WTC11 (cell line): ENCODE results near the gene STK32C. TPM values are rescaled to one million over a fixed set of nuclear protein-coding genes. Genes with fewer than 3 reads are reported as not detected.

Experiments
- ATAC-seq: fragments of 200-7000 bp; cut with Tn5 transposase; 2 replicates; pipeline ENCODE4 v1.10.0; 2021; ENCODE audit warnings: mild to moderate bottlenecking, moderate library complexity
- CTCF ChIA-PET: fragments of 300-600 bp; sonication (Branson Sonifier 250); formaldehyde crosslinking; loops from one replicate; lab custom pipeline; 2021; ENCODE audit warnings: antibody characterized with exemption; lab: Charles Lee
- POLR2A ChIA-PET: fragments of 350-600 bp; sonication (Branson Sonifier 250); formaldehyde crosslinking; loops from one replicate; lab custom pipeline; 2021; ENCODE audit warnings: antibody characterized with exemption; lab: Charles Lee
- DNase-seq: peaks from one replicate; pipeline ENCODE4 v3.0.0; 2021; ENCODE audit warnings: low spot score
- H3K27ac Mint-ChIP-seq: 2 replicates; pipeline ENCODE4 v1.8.0; 2021; ENCODE audit warnings: mixed read lengths
- H3K27me3 Mint-ChIP-seq: 2 replicates; pipeline ENCODE4 v1.8.0; 2021; ENCODE audit warnings: low read depth, mild to moderate bottlenecking, moderate library complexity, mixed read lengths
- H3K36me3 Mint-ChIP-seq: 2 replicates; pipeline ENCODE4 v1.8.0; 2021; ENCODE audit warnings: mixed read lengths
- H3K4me1 Mint-ChIP-seq: 2 replicates; pipeline ENCODE4 v1.8.0; 2022; ENCODE audit warnings: mixed read lengths
- H3K4me3 Mint-ChIP-seq: 2 replicates; pipeline ENCODE4 v1.8.0; 2021; ENCODE audit warnings: mild to moderate bottlenecking, moderate library complexity, mixed read lengths
- H3K9me3 Mint-ChIP-seq: 2 replicates; pipeline ENCODE4 v1.8.0; 2021; ENCODE audit warnings: mixed read lengths
- AFF4 ChIP-seq: sonication (generic); formaldehyde crosslinking; IDR thresholded peaks from 2 replicates; pipeline ENCODE4 v1.8.1; 2023; ENCODE audit warnings: mild to moderate bottlenecking, missing genetic modification reagents, borderline replicate concordance
- ATF1 ChIP-seq: sonication (generic); formaldehyde crosslinking; IDR thresholded peaks from 2 replicates; pipeline ENCODE4 v1.8.1; 2023; ENCODE audit warnings: mild to moderate bottlenecking, moderate library complexity, missing genetic modification reagents
- CBFB ChIP-seq: sonication (generic); formaldehyde crosslinking; IDR thresholded peaks from 2 replicates; pipeline ENCODE4 v1.8.1; 2022; ENCODE audit warnings: mild to moderate bottlenecking, low read depth, missing genetic modification reagents
- CREM ChIP-seq: sonication (generic); formaldehyde crosslinking; IDR thresholded peaks from 2 replicates; pipeline ENCODE4 v1.8.1; 2022; ENCODE audit warnings: mild to moderate bottlenecking, missing genetic modification reagents, moderate library complexity
- ESRRA ChIP-seq: sonication (generic); formaldehyde crosslinking; IDR thresholded peaks from 2 replicates; pipeline ENCODE4 v1.8.1; 2022; ENCODE audit warnings: mild to moderate bottlenecking, missing genetic modification reagents, borderline replicate concordance
- IRF1 ChIP-seq: sonication (generic); formaldehyde crosslinking; IDR thresholded peaks from 2 replicates; pipeline ENCODE4 v1.8.0; 2023; ENCODE audit warnings: missing genetic modification reagents
- IRF2 ChIP-seq: sonication (generic); formaldehyde crosslinking; IDR thresholded peaks from 2 replicates; pipeline ENCODE4 v1.8.0; 2022; ENCODE audit warnings: low read depth, missing genetic modification reagents, borderline replicate concordance
- NR2C2 ChIP-seq: sonication (generic); formaldehyde crosslinking; IDR thresholded peaks from 2 replicates; pipeline ENCODE4 v1.8.0; 2022; ENCODE audit warnings: mild to moderate bottlenecking, missing genetic modification reagents
- SOX15 ChIP-seq: fragments of 250-450 bp; sonication (Bioruptor Pico); IDR thresholded peaks from 2 replicates; pipeline ENCODE4 v1.9.0; 2021; ENCODE audit warnings: mild to moderate bottlenecking
- USF2 ChIP-seq: sonication (generic); formaldehyde crosslinking; IDR thresholded peaks from 2 replicates; pipeline ENCODE4 v1.8.1; 2023; ENCODE audit warnings: mild to moderate bottlenecking, missing genetic modification reagents, moderate library complexity
- ZNF232 ChIP-seq: sonication (generic); formaldehyde crosslinking; IDR thresholded peaks from 2 replicates; pipeline ENCODE4 v1.8.0; 2022; ENCODE audit warnings: mild to moderate bottlenecking, missing genetic modification reagents
- ZNF317 ChIP-seq: sonication (generic); formaldehyde crosslinking; IDR thresholded peaks from 2 replicates; pipeline ENCODE4 v1.8.1; 2023; ENCODE audit warnings: low read depth, mild to moderate bottlenecking, moderate library complexity, missing genetic modification reagents, borderline replicate concordance
- total RNA-seq: library from RNA; stranded (reverse); gene quantifications from 3 replicates; pipeline ENCODE4 v1.2.3, GENCODE V29; 2021
- TF ChIP-seq, protein P1 (sequence below): sonication (generic); formaldehyde crosslinking; IDR thresholded peaks from 2 replicates; pipeline ENCODE4 v1.8.1; 2023; ENCODE audit warnings: mild to moderate bottlenecking, missing genetic modification reagents
- TF ChIP-seq, protein P2 (sequence below): sonication (generic); formaldehyde crosslinking; IDR thresholded peaks from 2 replicates; pipeline ENCODE4 v1.8.0; 2022; ENCODE audit warnings: mild to moderate bottlenecking, missing genetic modification reagents

STK32C gene
- total RNA-seq, 1 experiment from 2014 or later = 20.7 TPM

- TF ChIP-seq CBFB (CRISPR knock-in tag) (no peak), CREM (CRISPR knock-in tag) (no peak), USF2 (no peak), ESRRA (no peak), SOX15 (CRISPR knock-in tag) (no peak), IRF1 (CRISPR knock-in tag) (no peak), AFF4 (CRISPR knock-in tag) (no peak), ZNF317 (CRISPR knock-in tag) (no peak), ZNF232 (no peak), ATF1 (CRISPR knock-in tag) (no peak), IRF2 (CRISPR knock-in tag) (no peak), NR2C2 (CRISPR knock-in tag) (no peak)
- TF ChIP-seq, protein P1, sequence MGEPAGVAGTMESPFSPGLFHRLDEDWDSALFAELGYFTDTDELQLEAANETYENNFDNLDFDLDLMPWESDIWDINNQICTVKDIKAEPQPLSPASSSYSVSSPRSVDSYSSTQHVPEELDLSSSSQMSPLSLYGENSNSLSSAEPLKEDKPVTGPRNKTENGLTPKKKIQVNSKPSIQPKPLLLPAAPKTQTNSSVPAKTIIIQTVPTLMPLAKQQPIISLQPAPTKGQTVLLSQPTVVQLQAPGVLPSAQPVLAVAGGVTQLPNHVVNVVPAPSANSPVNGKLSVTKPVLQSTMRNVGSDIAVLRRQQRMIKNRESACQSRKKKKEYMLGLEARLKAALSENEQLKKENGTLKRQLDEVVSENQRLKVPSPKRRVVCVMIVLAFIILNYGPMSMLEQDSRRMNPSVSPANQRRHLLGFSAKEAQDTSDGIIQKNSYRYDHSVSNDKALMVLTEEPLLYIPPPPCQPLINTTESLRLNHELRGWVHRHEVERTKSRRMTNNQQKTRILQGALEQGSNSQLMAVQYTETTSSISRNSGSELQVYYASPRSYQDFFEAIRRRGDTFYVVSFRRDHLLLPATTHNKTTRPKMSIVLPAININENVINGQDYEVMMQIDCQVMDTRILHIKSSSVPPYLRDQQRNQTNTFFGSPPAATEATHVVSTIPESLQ (CRISPR knock-in tag) = no peak
- TF ChIP-seq, protein P2, sequence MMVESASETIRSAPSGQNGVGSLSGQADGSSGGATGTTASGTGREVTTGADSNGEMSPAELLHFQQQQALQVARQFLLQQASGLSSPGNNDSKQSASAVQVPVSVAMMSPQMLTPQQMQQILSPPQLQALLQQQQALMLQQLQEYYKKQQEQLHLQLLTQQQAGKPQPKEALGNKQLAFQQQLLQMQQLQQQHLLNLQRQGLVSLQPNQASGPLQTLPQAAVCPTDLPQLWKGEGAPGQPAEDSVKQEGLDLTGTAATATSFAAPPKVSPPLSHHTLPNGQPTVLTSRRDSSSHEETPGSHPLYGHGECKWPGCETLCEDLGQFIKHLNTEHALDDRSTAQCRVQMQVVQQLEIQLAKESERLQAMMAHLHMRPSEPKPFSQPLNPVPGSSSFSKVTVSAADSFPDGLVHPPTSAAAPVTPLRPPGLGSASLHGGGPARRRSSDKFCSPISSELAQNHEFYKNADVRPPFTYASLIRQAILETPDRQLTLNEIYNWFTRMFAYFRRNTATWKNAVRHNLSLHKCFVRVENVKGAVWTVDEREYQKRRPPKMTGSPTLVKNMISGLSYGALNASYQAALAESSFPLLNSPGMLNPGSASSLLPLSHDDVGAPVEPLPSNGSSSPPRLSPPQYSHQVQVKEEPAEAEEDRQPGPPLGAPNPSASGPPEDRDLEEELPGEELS (CRISPR knock-in tag) = no peak
- no peak overlapping the region for H3K27ac Mint-ChIP-seq
- no peak for DNase-seq
Measured at GRCh38 chr10:132179551-132180392, 128.0 kb downstream of the STK32C start.

More at GRCh38 chr10:132179551-132180392, 128.0 kb downstream of the STK32C start:
- no peak for ATAC-seq
- Mint-ChIP-seq H3K4me1 (peaks cover 16% of the 10 kb centered on the region), H3K4me3 (no peak overlapping the region), H3K27me3 (peaks cover 28% of the 10 kb centered on the region), H3K36me3 (no peaks in the 10 kb centered on the region), H3K9me3 (no peaks in the 10 kb centered on the region)
- CTCF ChIA-PET = no interaction called here
- POLR2A ChIA-PET = no interaction called here
